Right kidney (tissue), 1 donor: ENCODE measurements around the gene FOXE1.

Source experiments
- DNase-seq: peaks from one replicate; pipeline ENCODE4 v3.0.0-alpha.2; 2016

FOXE1 gene

GRCh38 chr9:97866848-97867247, 13.8 kb downstream of the FOXE1 start:
- DNase-seq: no peak

GRCh38 chr9:97868859-97869258, 15.8 kb downstream of the FOXE1 start:
- DNase-seq: no peak

- no peak for DNase-seq
Observed at GRCh38 chr9:97873425-97873824, 20.4 kb downstream of the FOXE1 start.

- DNase-seq: no peak
Observed at GRCh38 chr9:97873882-97874281, 20.9 kb downstream of the FOXE1 start.

GRCh38 chr9:97874624-97875023, 21.6 kb downstream of the FOXE1 start:
- DNase-seq: no peak

GRCh38 chr9:97875111-97875510, 22.1 kb downstream of the FOXE1 start:
- DNase-seq: no peak

GRCh38 chr9:97876061-97876460, 23.0 kb downstream of the FOXE1 start:
- DNase-seq: no peak

- DNase-seq: no peak
Observed at GRCh38 chr9:97880336-97880735, 27.3 kb downstream of the FOXE1 start.

GRCh38 chr9:97889941-97890887, 37.2 kb downstream of the FOXE1 start:
- DNase-seq: no peak

GRCh38 chr9:97891736-97892135, 38.7 kb downstream of the FOXE1 start:
- no peak for DNase-seq

- no peak for DNase-seq
Observed at GRCh38 chr9:97892421-97892820, 39.4 kb downstream of the FOXE1 start.

GRCh38 chr9:97895211-97895610, 42.2 kb downstream of the FOXE1 start:
- DNase-seq: no peak

GRCh38 chr9:97895695-97896332, 42.8 kb downstream of the FOXE1 start:
- no peak for DNase-seq

- no peak for DNase-seq
Observed at GRCh38 chr9:97900103-97900737, 47.2 kb downstream of the FOXE1 start.

GRCh38 chr9:97900738-97901565, 47.9 kb downstream of the FOXE1 start:
- DNase-seq: no peak

GRCh38 chr9:97903177-97903576, 50.2 kb downstream of the FOXE1 start:
- DNase-seq: no peak

- DNase-seq: no peak
Observed at GRCh38 chr9:97904725-97905124, 51.7 kb downstream of the FOXE1 start.

GRCh38 chr9:97905228-97905627, 52.2 kb downstream of the FOXE1 start:
- DNase-seq: no peak
